Measurements from ENCODE around the gene EDN1. TPM values are rescaled to one million over a fixed set of nuclear protein-coding genes. Genes with fewer than 3 reads are reported as not detected.

The EDN1 gene
- total RNA-seq, 2 donors from 2014 or later, result 9.5 to 16.2 TPM

- no peak overlapping the region for H3K4me3 ChIP-seq
- no peak for DNase-seq
- intact Hi-C loops (cut with DNase I), result no loop called here
- no peaks in the 10 kb centered on the region for H3K36me3 ChIP-seq
- no peaks in the 10 kb centered on the region for H3K9me3 ChIP-seq
- no peak for TF ChIP-seq CTCF (IDR thresholded peaks at IDR 0.05)
- no peak overlapping the region for H3K9ac ChIP-seq (ENCODE audit: low read depth in 2 of 2, low read length in 2 of 2)
- peak overlapping the region; percentile 56 for H3K27ac ChIP-seq
- no peaks in the 10 kb centered on the region for H3K27me3 ChIP-seq
- H3K4me1 ChIP-seq, result no peaks in the 10 kb centered on the region
Measured at GRCh38 chr6:12333128-12333527, 43.0 kb downstream of the EDN1 start.

GRCh38 chr6:12334526-12335130 lies 44.5 kb downstream of the EDN1 start:
- Histone ChIP-seq H3K27me3 (no peaks in the 10 kb centered on the region), H3K9me3 (no peaks in the 10 kb centered on the region), H3K4me3 (no peak overlapping the region), H3K36me3 (no peaks in the 10 kb centered on the region), H3K9ac (ENCODE audit: low read depth in 2 of 2, low read length in 2 of 2) (no peak overlapping the region), H3K27ac (no peak overlapping the region), H3K4me1 (peaks cover 3% of the 10 kb centered on the region)
- intact Hi-C loops (cut with DNase I), result no loop called here
- no peak for DNase-seq
- no peak for TF ChIP-seq CTCF (IDR thresholded peaks at IDR 0.05)

GRCh38 chr6:12335131-12335527 lies 45.0 kb downstream of the EDN1 start:
- H3K9me3 ChIP-seq, result no peaks in the 10 kb centered on the region
- intact Hi-C loops (cut with DNase I), result no loop called here
- no peak overlapping the region for H3K4me3 ChIP-seq
- H3K27me3 ChIP-seq, result no peaks in the 10 kb centered on the region
- H3K4me1 ChIP-seq, result peaks cover 5% of the 10 kb centered on the region
- DNase-seq, result no peak
- no peak overlapping the region for H3K27ac ChIP-seq
- no peak for TF ChIP-seq CTCF (IDR thresholded peaks at IDR 0.05)
- H3K9ac ChIP-seq (ENCODE audit: low read depth in 2 of 2, low read length in 2 of 2), result no peak overlapping the region
- no peaks in the 10 kb centered on the region for H3K36me3 ChIP-seq

GRCh38 chr6:12335717-12336116 lies 45.6 kb downstream of the EDN1 start:
- H3K27me3 ChIP-seq, result no peaks in the 10 kb centered on the region
- intact Hi-C loops (cut with DNase I), result no loop called here
- DNase-seq, result no peak
- no peak overlapping the region for H3K4me3 ChIP-seq
- H3K36me3 ChIP-seq, result no peaks in the 10 kb centered on the region
- no peaks in the 10 kb centered on the region for H3K9me3 ChIP-seq
- TF ChIP-seq CTCF (IDR thresholded peaks at IDR 0.05), result no peak
- peaks cover 5% of the 10 kb centered on the region for H3K4me1 ChIP-seq
- H3K27ac ChIP-seq, result no peak overlapping the region
- H3K9ac ChIP-seq (ENCODE audit: low read depth in 2 of 2, low read length in 2 of 2), result peak overlapping the region in 1 of 2 donors; percentile 13

- no peaks in the 10 kb centered on the region for H3K27me3 ChIP-seq
- H3K4me3 ChIP-seq, result no peak overlapping the region
- H3K36me3 ChIP-seq, result no peaks in the 10 kb centered on the region
- H3K27ac ChIP-seq, result no peak overlapping the region
- peaks cover 5% of the 10 kb centered on the region for H3K4me1 ChIP-seq
- no peaks in the 10 kb centered on the region for H3K9me3 ChIP-seq
- no peak for TF ChIP-seq CTCF (IDR thresholded peaks at IDR 0.05)
- peak overlapping the region in 1 of 2 donors; percentile 13 for H3K9ac ChIP-seq (ENCODE audit: low read depth in 2 of 2, low read length in 2 of 2)
- DNase-seq, result no peak
- intact Hi-C loops (cut with DNase I), result no loop called here
Measured at GRCh38 chr6:12336121-12336971, 46.2 kb downstream of the EDN1 start.

Measured in colonic mucosa (tissue), 4 donors.